Measurements from ENCODE around the gene ASRGL1. TPM values are rescaled to one million over a fixed set of nuclear protein-coding genes. Genes with fewer than 3 reads are reported as not detected.

The ASRGL1 gene
- 24.4 and 39.7 TPM in 2 replicates for polyA plus RNA-seq

GRCh38 chr11:62337303-62338181 lies at the start of gene ASRGL1:
ASRGL1 (plus strand) TSS chr11:62337448; CDS start chr11:62337978, 530 bp downstream.

GRCh38 chr11:62298975-62299374 lies 38.3 kb upstream of the ASRGL1 start, which contains the start of gene SCGB1D4:
SCGB1D4 (minus strand) TSS chr11:62299075; CDS start chr11:62299010, 65 bp downstream.

GRCh38 chr11:62418733-62419132 lies 81.5 kb downstream of the ASRGL1 start, which contains the start of gene SCGB1A1:
SCGB1A1 (plus strand) TSS chr11:62419033; CDS start chr11:62419096, 63 bp downstream.

Other genes starting within 250 kb of the ASRGL1 start
- gene INCENP, start 213.4 kb upstream of the ASRGL1 start, polyA plus RNA-seq = 4.7 and 5.6 TPM in 2 replicates
- not detected in 2 replicates for gene SCGB1D1, start 147.2 kb upstream of the ASRGL1 start, polyA plus RNA-seq
- gene SCGB2A1, start 128.8 kb upstream of the ASRGL1 start, polyA plus RNA-seq = not detected in 2 replicates
- gene SCGB1D2, start 95.2 kb upstream of the ASRGL1 start, polyA plus RNA-seq = not detected in 2 replicates
- gene SCGB2A2, start 67.3 kb upstream of the ASRGL1 start, polyA plus RNA-seq = not detected in 2 replicates
- not detected in 2 replicates for gene SCGB1D4, start 38.4 kb upstream of the ASRGL1 start, polyA plus RNA-seq
- gene SCGB1A1, start 81.6 kb downstream of the ASRGL1 start, polyA plus RNA-seq = not detected in 2 replicates
- gene AHNAK, start 209.4 kb downstream of the ASRGL1 start, polyA plus RNA-seq = 0.73 and 2.8 TPM in 2 replicates
- gene EEF1G, start 236.4 kb downstream of the ASRGL1 start, polyA plus RNA-seq = 108 and 114 TPM in 2 replicates

All from Purkinje cell (primary cell).